CD4-positive, alpha-beta T cell (primary cell): ENCODE results near the gene SLC2A13. TPM values are rescaled to one million over a fixed set of nuclear protein-coding genes. Genes with fewer than 3 reads are reported as not detected.

ENCODE experiments used
- ATAC-seq: fragments of 200-7000 bp; cut with Tn5 transposase; one replicate; pipeline ENCODE4 v1.10.0; 2022; ENCODE audit warnings: mild to moderate bottlenecking; ENCODE audit not compliant: poor library complexity
- CTCF ChIA-PET: fragments of 350-600 bp; sonication (Branson Sonifier 250); formaldehyde crosslinking; loops from one replicate; lab custom pipeline; 2021; ENCODE audit warnings: antibody characterized with exemption, inconsistent platforms; lab: Charles Lee
- POLR2A ChIA-PET: fragments of 350-600 bp; sonication (Branson Sonifier 250); formaldehyde crosslinking; loops from one replicate; lab custom pipeline; 2021; ENCODE audit warnings: antibody characterized with exemption, inconsistent platforms; lab: Charles Lee
- DNase-seq, 14 experiments: peaks; one replicate each; pipeline ENCODE4 v3.0.0-alpha.2; 2013 to 2020; ENCODE audit warnings: mixed read lengths in 2 of 14
- H3K27ac ChIP-seq, 2 donors: one replicate each; pipeline versions ENCODE4 v1.5.1 to v1.7.0; 2013; ENCODE audit warnings: low read length in 2 of 2, low read depth in 1 of 2, mild to moderate bottlenecking in 1 of 2
- H3K27me3 ChIP-seq, 2 experiments: 1 replicate in 1 of 2; 2 replicates in 1 of 2; pipeline versions ENCODE4 v1.6.1 to v1.7.0; 2013; ENCODE audit warnings: low read length in 2 of 2, control low read depth in 1 of 2, mild to moderate bottlenecking in 1 of 2, moderate library complexity in 1 of 2; ENCODE audit not compliant: insufficient read depth in 2 of 2, control insufficient read depth in 1 of 2
- H3K36me3 ChIP-seq: one replicate; pipeline ENCODE4 v1.6.1; 2013; ENCODE audit warnings: low read length, control low read depth; ENCODE audit not compliant: insufficient read depth
- H3K4me1 ChIP-seq: one replicate; pipeline ENCODE4 v1.6.1; 2013; ENCODE audit warnings: low read length, control low read depth; ENCODE audit not compliant: insufficient read depth
- H3K4me3 ChIP-seq: one replicate; pipeline ENCODE4 v1.5.1; 2013; ENCODE audit warnings: mild to moderate bottlenecking, low read length, moderate library complexity
- H3K9me3 ChIP-seq, 2 experiments: 1 replicate in 1 of 2; 2 replicates in 1 of 2; pipeline versions ENCODE4 v1.6.1 to v1.7.0; 2013; ENCODE audit warnings: low read length in 2 of 2, mild to moderate bottlenecking in 2 of 2, control low read depth in 1 of 2, moderate library complexity in 1 of 2; ENCODE audit not compliant: control insufficient read depth in 1 of 2, insufficient read depth in 1 of 2
- H3K27ac Mint-ChIP-seq: one replicate; pipeline ENCODE4 v1.8.0; 2020; ENCODE audit warnings: mixed read lengths
- H3K27me3 Mint-ChIP-seq: one replicate; pipeline ENCODE4 v1.8.0; 2021; ENCODE audit warnings: mixed read lengths
- H3K36me3 Mint-ChIP-seq: one replicate; pipeline ENCODE4 v1.8.0; 2021; ENCODE audit warnings: low read depth, mixed read lengths
- H3K4me1 Mint-ChIP-seq: one replicate; pipeline ENCODE4 v1.8.0; 2021; ENCODE audit warnings: low read depth, mixed read lengths
- H3K4me3 Mint-ChIP-seq: one replicate; pipeline ENCODE4 v1.8.0; 2020; ENCODE audit warnings: mild to moderate bottlenecking, mixed read lengths
- H3K9me3 Mint-ChIP-seq: one replicate; pipeline ENCODE4 v1.8.0; 2020; ENCODE audit warnings: mixed read lengths
- CTCF ChIP-seq: fragments of 200-600 bp; IDR thresholded peaks from one replicate; pipeline ENCODE4 v1.8.0; 2022; ENCODE audit warnings: antibody characterized with exemption, mild to moderate bottlenecking
- intact Hi-C, 2 experiments: fragments of 100-400 bp; cut with DNase I in 1 of 2; cut with micrococcal nuclease in 1 of 2; formaldehyde crosslinking; loops; one replicate each; pipeline versions ENCODE4 v1.15.1 to v1.9.0; 2023 to 2025; cut with DNase I, micrococcal nuclease
- total RNA-seq, 174 experiments: library from RNA in 2 of 174; stranded (reverse) in 2 of 174; gene quantifications; one replicate each; pipeline ENCODE4 v1.2.3 and lab custom pipeline; 2021 to 2026

The SLC2A13 gene
- total RNA-seq, 2 experiments from 2014 or later = 1.6 to 1.7 TPM

GRCh38 chr12:39956725-39957124 is 149.2 kb downstream of the SLC2A13 start:
- Histone ChIP-seq H3K4me3 (no peak overlapping the region), H3K27me3 (peaks cover 0 to 2% of the 10 kb centered on the region in 2 experiments), H3K9me3 (no peaks in the 10 kb centered on the region), H3K4me1 (no peaks in the 10 kb centered on the region), H3K36me3 (no peaks in the 10 kb centered on the region), H3K27ac (no peak overlapping the region)
- no peak for TF ChIP-seq CTCF
- Mint-ChIP-seq H3K4me3 (no peak overlapping the region), H3K27me3 (no peaks in the 10 kb centered on the region), H3K36me3 (no peaks in the 10 kb centered on the region), H3K9me3 (no peaks in the 10 kb centered on the region), H3K4me1 (no peaks in the 10 kb centered on the region), H3K27ac (no peak overlapping the region)
- ATAC-seq = no peak
- POLR2A ChIA-PET = no interaction called here
- intact Hi-C loops = no loop called here
- no peak for DNase-seq
- CTCF ChIA-PET = no interaction called here

- Mint-ChIP-seq H3K27me3 (no peaks in the 10 kb centered on the region), H3K4me3 (no peak overlapping the region), H3K27ac (no peak overlapping the region), H3K9me3 (peaks cover 12% of the 10 kb centered on the region), H3K36me3 (no peaks in the 10 kb centered on the region), H3K4me1 (no peaks in the 10 kb centered on the region)
- Histone ChIP-seq H3K4me1 (no peaks in the 10 kb centered on the region), H3K27me3 (no peaks in the 10 kb centered on the region), H3K36me3 (no peaks in the 10 kb centered on the region), H3K9me3 (peaks cover 0 to 9% of the 10 kb centered on the region in 2 experiments), H3K4me3 (no peak overlapping the region), H3K27ac (no peak overlapping the region)
- intact Hi-C loops = no loop called here
- ChIA-PET POLR2A (interaction anchor here (1.1 kb wide), 1 partner anchor 8 kb away, joined by 3 read pairs; no protein-coding TSS in a partner anchor), CTCF (no interaction called here)
- TF ChIP-seq CTCF = no peak
- DNase-seq (no peak), ATAC-seq (no peak)
Measured at GRCh38 chr12:39946361-39947280, 159.3 kb downstream of the SLC2A13 start.

GRCh38 chr12:39937119-39937518 is 168.8 kb downstream of the SLC2A13 start:
- no peak for TF ChIP-seq CTCF
- H3K4me1 Mint-ChIP-seq = no peaks in the 10 kb centered on the region
- no peak overlapping the region for H3K4me3 ChIP-seq
- no peak for DNase-seq
- ATAC-seq = no peak
- no peaks in the 10 kb centered on the region for H3K4me1 ChIP-seq
- CTCF ChIA-PET = no interaction called here
- POLR2A ChIA-PET = no interaction called here
- H3K4me3 Mint-ChIP-seq = no peak overlapping the region
- H3K27me3 Mint-ChIP-seq = no peaks in the 10 kb centered on the region
- no peaks in the 10 kb centered on the region for H3K36me3 ChIP-seq
- H3K27ac Mint-ChIP-seq = no peak overlapping the region
- H3K36me3 Mint-ChIP-seq = no peaks in the 10 kb centered on the region
- no peaks in the 10 kb centered on the region for H3K27me3 ChIP-seq
- H3K9me3 Mint-ChIP-seq = peaks cover 12% of the 10 kb centered on the region
- intact Hi-C loops = no loop called here
- no peaks in the 10 kb centered on the region for H3K9me3 ChIP-seq
- no peak overlapping the region for H3K27ac ChIP-seq
